ENCODE results near the gene IP6K1.

Gene IP6K1

GRCh38 chr3:49806850-49807249 is 20.5 kb upstream of the IP6K1 start:
- TF ChIP-seq, protein P1, sequence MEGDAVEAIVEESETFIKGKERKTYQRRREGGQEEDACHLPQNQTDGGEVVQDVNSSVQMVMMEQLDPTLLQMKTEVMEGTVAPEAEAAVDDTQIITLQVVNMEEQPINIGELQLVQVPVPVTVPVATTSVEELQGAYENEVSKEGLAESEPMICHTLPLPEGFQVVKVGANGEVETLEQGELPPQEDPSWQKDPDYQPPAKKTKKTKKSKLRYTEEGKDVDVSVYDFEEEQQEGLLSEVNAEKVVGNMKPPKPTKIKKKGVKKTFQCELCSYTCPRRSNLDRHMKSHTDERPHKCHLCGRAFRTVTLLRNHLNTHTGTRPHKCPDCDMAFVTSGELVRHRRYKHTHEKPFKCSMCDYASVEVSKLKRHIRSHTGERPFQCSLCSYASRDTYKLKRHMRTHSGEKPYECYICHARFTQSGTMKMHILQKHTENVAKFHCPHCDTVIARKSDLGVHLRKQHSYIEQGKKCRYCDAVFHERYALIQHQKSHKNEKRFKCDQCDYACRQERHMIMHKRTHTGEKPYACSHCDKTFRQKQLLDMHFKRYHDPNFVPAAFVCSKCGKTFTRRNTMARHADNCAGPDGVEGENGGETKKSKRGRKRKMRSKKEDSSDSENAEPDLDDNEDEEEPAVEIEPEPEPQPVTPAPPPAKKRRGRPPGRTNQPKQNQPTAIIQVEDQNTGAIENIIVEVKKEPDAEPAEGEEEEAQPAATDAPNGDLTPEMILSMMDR (IDR thresholded peaks at IDR 0.05; ENCODE audit: low read depth, low read length) = no peak
- H3K4me3 ChIP-seq (ENCODE audit: low read depth, low read length) = no peak overlapping the region

DNA sequence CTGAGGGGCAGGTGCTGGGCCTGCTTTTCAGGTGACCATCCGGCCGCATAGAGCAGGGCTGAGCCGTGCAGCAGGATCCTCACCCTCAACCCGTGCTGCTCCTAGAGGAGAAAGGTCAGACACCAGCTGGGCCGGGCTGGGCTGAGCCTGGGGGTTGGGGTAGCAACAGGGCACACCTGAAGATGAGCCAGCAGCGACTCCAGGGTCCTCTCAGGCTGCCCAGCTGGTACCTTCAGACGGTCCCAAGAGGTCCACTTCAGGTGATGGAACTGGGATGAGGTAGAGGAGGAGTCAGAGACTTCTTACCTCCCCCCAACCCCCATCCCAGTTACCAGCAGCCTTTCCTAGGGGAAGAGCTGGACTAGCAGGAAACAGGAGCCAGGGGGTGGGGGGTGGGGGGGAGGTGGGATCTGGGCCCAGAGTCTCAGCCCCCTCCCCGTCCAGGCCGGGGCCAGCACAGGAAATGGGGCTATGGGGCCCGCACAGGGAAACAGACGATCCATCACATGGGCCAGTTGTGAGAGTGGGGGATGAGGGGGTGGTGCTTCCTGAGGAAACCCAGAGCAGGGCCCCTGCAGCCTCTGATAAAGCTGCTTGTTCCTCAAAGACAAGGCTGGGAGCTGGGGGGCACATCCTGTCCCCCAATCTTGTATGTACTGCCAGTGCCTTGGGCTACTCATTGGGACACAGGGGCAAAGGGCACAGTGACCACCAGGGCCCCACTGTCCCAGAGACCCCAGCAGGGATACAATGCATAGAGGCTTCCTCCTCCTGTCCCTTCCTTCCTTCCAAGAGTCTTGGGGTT is 19.8 kb upstream of the IP6K1 start:
- TF ChIP-seq, protein P1 (IDR thresholded peaks at IDR 0.05; ENCODE audit: low read depth, low read length) = no peak
- H3K4me3 ChIP-seq (ENCODE audit: low read depth, low read length) = no peak overlapping the region

DNA sequence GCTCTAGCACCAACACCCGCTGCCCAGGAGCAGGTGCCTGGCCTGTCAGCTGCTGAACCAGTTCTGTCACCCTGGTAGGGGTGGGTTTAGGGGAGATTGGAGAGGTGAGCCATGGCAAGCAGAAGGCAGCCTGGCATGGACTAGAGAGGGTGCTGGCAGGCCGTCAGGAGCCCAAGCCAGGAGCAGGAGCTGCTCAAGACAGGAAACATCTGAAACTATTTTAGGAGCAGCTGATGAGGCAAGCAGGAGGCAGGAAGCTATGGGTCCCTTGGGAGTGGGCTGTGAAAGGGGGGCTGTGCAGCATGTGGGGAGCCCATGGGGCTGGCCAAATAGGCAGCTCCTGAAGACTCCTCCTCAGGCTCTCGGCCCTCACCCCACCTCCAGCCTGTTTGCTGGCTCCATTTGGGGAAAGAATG is 19.0 kb upstream of the IP6K1 start:
- no peak overlapping the region for H3K4me3 ChIP-seq (ENCODE audit: low read depth, low read length)

GRCh38 chr3:49804141-49805041 is 18.0 kb upstream of the IP6K1 start:
- TF ChIP-seq, protein P1 (IDR thresholded peaks at IDR 0.05; ENCODE audit: low read depth, low read length) = no peak
- peak overlapping the region; percentile 71 for H3K4me3 ChIP-seq (ENCODE audit: low read depth, low read length)

More for the DNA sequence above, 19.0 kb upstream of the IP6K1 start:
- TF ChIP-seq, protein P1 (IDR thresholded peaks at IDR 0.05; ENCODE audit: low read depth, low read length) = no peak

GRCh38 chr3:49803465-49804140 is 17.3 kb upstream of the IP6K1 start:
- H3K4me3 ChIP-seq (ENCODE audit: low read depth, low read length) = peak overlapping the region; percentile 71
- TF ChIP-seq, protein P1 (IDR thresholded peaks at IDR 0.05; ENCODE audit: low read depth, low read length) = no peak

GRCh38 chr3:49802719-49803464 is 16.6 kb upstream of the IP6K1 start, which contains the start of gene INKA1:
Gene INKA1, plus strand, starts transcription at chr3:49803261. Its CDS starts 132 bp downstream, at chr3:49803393.
- peak within 1 kb of the TSS; percentile 71 for H3K4me3 ChIP-seq (ENCODE audit: low read depth, low read length)
- TF ChIP-seq, protein P1 (IDR thresholded peaks at IDR 0.05; ENCODE audit: low read depth, low read length) = peak; percentile 82
